ENCODE measurements around the gene DHX8.

DHX8 gene

GRCh38 chr17:43547189-43547550 is 63.4 kb downstream of the DHX8 start:
- no peak for DNase-seq (ENCODE audit: low read depth in 2 of 2)

- DNase-seq (ENCODE audit: low read depth in 2 of 2): no peak
Observed at GRCh38 chr17:43547659-43548256, 64.0 kb downstream of the DHX8 start.

- DNase-seq (ENCODE audit: low read depth in 2 of 2): no peak
Observed at GRCh38 chr17:43548689-43549379, 65.1 kb downstream of the DHX8 start.

- DNase-seq (ENCODE audit: low read depth in 2 of 2): no peak
Observed at GRCh38 chr17:43549496-43549895, 65.7 kb downstream of the DHX8 start.

- no peak for DNase-seq (ENCODE audit: low read depth in 2 of 2)
Observed at GRCh38 chr17:43550754-43551153, 67.0 kb downstream of the DHX8 start.

- no peak for DNase-seq (ENCODE audit: low read depth in 2 of 2)
Observed at GRCh38 chr17:43552229-43552837, 68.6 kb downstream of the DHX8 start.

GRCh38 chr17:43553573-43553972 is 69.8 kb downstream of the DHX8 start:
- DNase-seq (ENCODE audit: low read depth in 2 of 2): no peak

GRCh38 chr17:43554857-43555256 is 71.1 kb downstream of the DHX8 start:
- DNase-seq (ENCODE audit: low read depth in 2 of 2): no peak

- DNase-seq (ENCODE audit: low read depth in 2 of 2): peak; percentile 70
Observed at GRCh38 chr17:43556292-43556691, 72.5 kb downstream of the DHX8 start.

- DNase-seq (ENCODE audit: low read depth in 2 of 2): no peak
Observed at GRCh38 chr17:43558805-43559160, 75.0 kb downstream of the DHX8 start.

- no peak for DNase-seq (ENCODE audit: low read depth in 2 of 2)
Observed at GRCh38 chr17:43559161-43559816, 75.5 kb downstream of the DHX8 start.

GRCh38 chr17:43560461-43561427 is 77.0 kb downstream of the DHX8 start:
- DNase-seq (ENCODE audit: low read depth in 2 of 2): no peak

GRCh38 chr17:43562679-43563599 is 79.2 kb downstream of the DHX8 start:
- DNase-seq (ENCODE audit: low read depth in 2 of 2): no peak

- no peak for DNase-seq (ENCODE audit: low read depth in 2 of 2)
Observed at GRCh38 chr17:43563600-43564594, 80.1 kb downstream of the DHX8 start.

- DNase-seq (ENCODE audit: low read depth in 2 of 2): no peak
Observed at GRCh38 chr17:43568506-43569082, 84.8 kb downstream of the DHX8 start.

GRCh38 chr17:43570518-43570928 is 86.7 kb downstream of the DHX8 start:
- DNase-seq (ENCODE audit: low read depth in 2 of 2): no peak

GRCh38 chr17:43572368-43572980 is 88.7 kb downstream of the DHX8 start:
- DNase-seq (ENCODE audit: low read depth in 2 of 2): no peak

GRCh38 chr17:43573579-43574321 is 90.0 kb downstream of the DHX8 start:
- no peak for DNase-seq (ENCODE audit: low read depth in 2 of 2)
